Aorta (tissue), 5 donors: ENCODE results near the gene TBATA. TPM values are rescaled to one million over a fixed set of nuclear protein-coding genes. Genes with fewer than 3 reads are reported as not detected.

Source experiments
- ATAC-seq: fragments of 200-7000 bp; cut with Tn5 transposase; one replicate; pipeline ENCODE4 v1.9.1; 2022; ENCODE audit warnings: moderate library complexity; ENCODE audit not compliant: low FRiP score
- DNase-seq, 2 donors: peaks; one replicate each; pipeline ENCODE4 v3.0.0-alpha.2; 2020
- H3K27ac ChIP-seq, 2 donors: one replicate each; pipeline ENCODE4 v1.5.1; 2013; ENCODE audit warnings: low read length in 2 of 2, mild to moderate bottlenecking in 2 of 2, moderate library complexity in 2 of 2, control low read depth in 1 of 2, inconsistent platforms in 1 of 2, low read depth in 1 of 2
- H3K27me3 ChIP-seq, 2 donors: one replicate each; pipeline ENCODE4 v1.6.1; 2013; ENCODE audit warnings: control low read depth in 1 of 2, low read length in 1 of 2, mild to moderate bottlenecking in 1 of 2, moderate library complexity in 1 of 2; ENCODE audit not compliant: insufficient read depth in 2 of 2, control insufficient read depth in 1 of 2
- H3K36me3 ChIP-seq, 2 donors: one replicate each; pipeline ENCODE4 v1.6.1; 2013; ENCODE audit warnings: control low read depth in 1 of 2, low read length in 1 of 2, mild to moderate bottlenecking in 1 of 2; ENCODE audit not compliant: insufficient read depth in 2 of 2, control insufficient read depth in 1 of 2
- H3K4me1 ChIP-seq, 2 donors: one replicate each; pipeline ENCODE4 v1.6.1; 2013; ENCODE audit warnings: low read length in 2 of 2, control low read depth in 1 of 2, mild to moderate bottlenecking in 1 of 2, moderate library complexity in 1 of 2; ENCODE audit not compliant: insufficient read depth in 2 of 2, control insufficient read depth in 1 of 2
- H3K4me3 ChIP-seq, 2 donors: one replicate each; pipeline ENCODE4 v1.5.1; 2013; ENCODE audit warnings: low read length in 2 of 2, control low read depth in 1 of 2, mild to moderate bottlenecking in 1 of 2
- H3K9me3 ChIP-seq: one replicate; pipeline ENCODE4 v1.6.1; 2013; ENCODE audit warnings: mild to moderate bottlenecking, low read length; ENCODE audit not compliant: control insufficient read depth
- WGBS, 2 donors: extraction: QIAGEN DNeasy Blood & Tissue Kit; methylation state at CpG; one replicate each; pipeline ENCODE4 v1.1.7; 2013; 5-methylcytosine and 5-hydroxymethylcytosine counted together
- intact Hi-C, 2 donors: fragments of 100-400 bp; cut with DNase I; formaldehyde crosslinking; loops; one replicate each; pipeline versions ENCODE4 v1.14.2 to v1.15.0; 2022
- polyA plus RNA-seq, 2 donors: library from polyadenylated mRNA; stranded (reverse); fragments of 200-250 nt; gene quantifications; one replicate each; pipeline ENCODE4 v1.2.3, GENCODE V29; 2013
- total RNA-seq, 2 donors: library from RNA; stranded (reverse); fragmentation: NEBNext Ultra II Directional; extraction: Animal tissue kit (Norgen Biotek cat#: 25700); gene quantifications; one replicate each; pipeline ENCODE4 v1.2.1, GENCODE V29; 2021
- donor health status: healthy with polysubstance abuse.
- donor health status: Bipolar disorder and iron deficiency.
- donor health status: DM: no; HTN: no; CAD: no.
- donor health status: DM: no; HTN: no; CAD: no.
- donor health status: DM: yes; HTN: yes; CAD: no.

TBATA gene
- total and polyA plus RNA-seq, 4 donors = not detected

DNA sequence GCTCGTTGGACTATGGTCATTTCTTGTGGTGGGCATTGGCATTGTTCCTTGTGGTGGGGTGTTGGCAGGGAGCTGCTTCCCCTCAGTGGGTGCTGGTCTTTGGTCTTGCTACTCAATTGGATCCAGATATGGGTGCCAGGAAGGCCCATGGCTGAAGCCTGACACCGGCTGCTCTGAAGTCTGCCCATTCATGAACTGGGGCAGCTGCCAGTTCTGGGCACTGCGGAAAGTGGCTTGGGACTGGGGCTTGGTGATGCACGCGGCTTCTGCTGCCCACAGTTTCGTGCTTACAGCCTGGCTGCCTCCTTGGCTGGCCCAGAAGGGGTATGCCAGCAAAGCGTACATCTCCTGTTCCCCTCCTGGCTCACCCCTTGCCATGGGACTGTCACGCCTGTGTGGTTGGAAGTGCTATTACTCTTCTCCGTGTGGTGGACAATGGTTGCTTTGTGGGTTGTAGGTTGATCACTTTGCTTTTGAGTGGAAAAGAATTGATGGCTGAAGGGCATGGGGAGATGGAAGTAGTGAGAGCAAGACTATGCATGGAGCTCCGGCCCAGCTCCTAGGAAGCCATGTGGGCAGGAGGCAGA, 58.2 kb downstream of the TBATA start:
- DNase-seq (no peak), ATAC-seq (no peak)
- no peak overlapping the region for H3K4me3 ChIP-seq
- H3K27me3 ChIP-seq = no peaks in the 10 kb centered on the region
- no peak overlapping the region for H3K27ac ChIP-seq
- no peaks in the 10 kb centered on the region for H3K4me1 ChIP-seq
- H3K36me3 ChIP-seq = no peaks in the 10 kb centered on the region
- intact Hi-C loops = no loop called here
- WGBS, 2 donors = 89 to 91% methylated on average over 10 of the region's 10 CpGs
- H3K9me3 ChIP-seq = no peaks in the 10 kb centered on the region

DNA sequence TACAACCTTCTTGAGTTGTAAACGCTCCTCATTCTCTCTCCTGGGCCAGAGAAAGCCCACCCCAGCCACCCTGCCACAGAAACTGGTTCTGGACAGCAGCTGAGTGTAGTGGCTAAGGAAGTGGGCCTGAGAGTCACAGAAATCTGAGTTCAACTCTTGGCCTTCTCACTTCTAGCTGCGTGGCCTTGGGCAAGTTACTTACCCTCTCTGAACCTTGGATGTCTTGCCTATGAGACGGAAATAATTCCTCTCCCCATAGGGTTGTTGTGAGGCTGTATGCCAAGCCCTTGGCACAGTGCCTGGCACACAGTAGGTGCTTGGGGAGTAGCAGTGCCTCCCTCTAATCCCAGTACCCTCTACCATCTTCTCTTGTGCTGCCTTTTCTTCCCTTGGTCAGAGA, 61.4 kb downstream of the TBATA start:
- no peaks in the 10 kb centered on the region for H3K4me1 ChIP-seq
- intact Hi-C loops = no loop called here
- H3K4me3 ChIP-seq = no peak overlapping the region
- H3K27me3 ChIP-seq = no peaks in the 10 kb centered on the region
- no peak for DNase-seq
- no peaks in the 10 kb centered on the region for H3K9me3 ChIP-seq
- ATAC-seq = no peak
- 92 to 94% methylated on average over 3 of the region's 3 CpGs for WGBS, 2 donors
- no peak overlapping the region for H3K27ac ChIP-seq
- no peaks in the 10 kb centered on the region for H3K36me3 ChIP-seq

DNA sequence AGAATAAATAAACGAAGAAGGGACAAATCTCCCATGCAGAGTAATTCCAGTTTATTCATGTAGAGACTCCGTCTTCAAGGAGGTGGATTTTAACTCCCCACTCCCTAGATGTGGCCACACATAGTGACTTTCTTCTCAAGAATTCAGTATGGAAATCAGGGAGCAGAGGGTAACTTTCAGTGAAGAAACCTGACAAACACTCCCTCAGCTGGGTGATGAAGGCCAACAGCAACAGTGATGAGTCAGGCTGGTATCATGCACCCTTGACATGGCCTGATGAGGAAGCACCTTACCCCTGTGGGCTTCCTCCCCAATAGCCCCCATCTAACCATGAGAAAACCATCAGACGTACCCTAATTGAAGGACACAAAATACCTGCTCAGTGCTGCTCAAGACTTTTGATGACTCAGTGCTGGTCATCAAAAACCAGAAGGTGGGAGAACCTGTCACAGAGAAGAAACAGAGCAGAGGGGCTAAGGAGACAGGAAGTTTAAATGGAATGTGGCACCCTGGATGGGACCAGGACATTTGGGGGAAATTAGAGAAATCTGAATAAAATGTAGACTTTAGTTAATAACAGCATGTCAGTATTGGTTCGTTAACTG, 62.3 kb downstream of the TBATA start:
- H3K4me1 ChIP-seq = no peaks in the 10 kb centered on the region
- ATAC-seq = no peak
- H3K4me3 ChIP-seq = no peak overlapping the region
- intact Hi-C loops = no loop called here
- DNase-seq = no peak
- H3K27ac ChIP-seq = no peak overlapping the region
- H3K36me3 ChIP-seq = no peaks in the 10 kb centered on the region
- 89 to 93% methylated on average over 4 of the region's 4 CpGs for WGBS, 2 donors
- H3K27me3 ChIP-seq = no peaks in the 10 kb centered on the region
- no peaks in the 10 kb centered on the region for H3K9me3 ChIP-seq

Other genes starting within 250 kb of the TBATA start
- 1 to 10 TPM; 3.2 to 6.1 TPM for gene PRF1, start 182.6 kb downstream of the TBATA start, total RNA-seq
- 1 to 10 TPM; 1.3 to 6.1 TPM for gene PRF1, start 182.6 kb downstream of the TBATA start, polyA plus RNA-seq
- 1 to 10 TPM in 1 of 2 donors, under 1 TPM in 1; 0.62 to 2.4 TPM for gene ADAMTS14, start 112.9 kb downstream of the TBATA start, total RNA-seq
- gene ADAMTS14, start 112.9 kb downstream of the TBATA start, polyA plus RNA-seq = under 1 TPM; 0.08 to 0.13 TPM
- 10 to 100 TPM; 31.8 to 45.0 TPM for gene SGPL1, start 30.6 kb upstream of the TBATA start, total RNA-seq
- gene SGPL1, start 30.6 kb upstream of the TBATA start, polyA plus RNA-seq = 1 to 10 TPM; 5.8 to 6.4 TPM
- gene PCBD1, start 103.2 kb upstream of the TBATA start, total RNA-seq = 10 to 100 TPM; 46.0 to 49.1 TPM
- gene PCBD1, start 103.2 kb upstream of the TBATA start, polyA plus RNA-seq = 10 to 100 TPM; 65.7 to 84.3 TPM